Activated CD4-positive, alpha-beta T cell treated with anti-CD3 and anti-CD28 coated beads for 4 hours (primary cell): Measurements from ENCODE around the gene REEP6.
"Not testable (repeated sequence)": the region's sequence is repeated elsewhere in the genome, so short reads cannot be mapped to it uniquely, and the experiment has no call there.

Experiments used
- DNase-seq, 2 donors: peaks; one replicate each; pipeline ENCODE4 v3.0.0-alpha.2; 2020

Gene REEP6

DNA sequence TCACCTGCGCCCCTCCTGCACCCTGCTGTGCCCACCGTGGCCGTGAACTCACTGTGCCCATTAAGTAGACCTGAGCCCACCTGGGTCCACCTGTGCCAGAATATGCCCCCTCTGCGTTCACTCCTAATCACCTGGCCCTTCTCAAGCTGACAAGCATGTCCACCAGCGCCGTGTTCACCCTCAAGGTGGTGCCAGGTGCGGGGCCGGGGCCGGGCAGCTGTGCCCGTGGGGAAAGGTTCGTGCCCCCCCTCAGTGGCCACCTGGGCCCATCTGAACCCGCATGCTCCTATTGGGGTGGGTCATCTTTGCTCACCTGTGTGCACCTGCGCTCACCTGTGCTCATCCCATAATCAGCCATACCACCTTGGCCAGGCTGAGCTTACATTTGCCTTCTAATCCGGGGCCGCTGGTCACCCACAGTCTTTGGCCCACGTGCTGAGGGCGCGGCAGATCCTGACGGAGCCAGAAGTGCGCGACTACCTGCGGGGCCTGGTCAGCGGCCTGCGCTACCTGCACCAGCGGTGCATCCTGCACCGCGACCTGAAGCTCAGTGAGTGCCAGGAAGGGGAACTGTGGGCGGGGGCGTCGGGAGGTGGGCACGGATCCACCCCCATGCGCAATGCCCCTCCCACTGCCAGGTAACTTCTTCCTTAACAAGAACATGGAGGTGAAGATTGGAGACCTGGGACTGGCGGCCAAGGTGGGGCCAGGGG is 35.2 kb downstream of the REEP6 start:
- no peak for DNase-seq

- no peak for DNase-seq
These were observed 36.1 kb downstream of the REEP6 start for GRCh38 chr19:1526979-1527649.

DNA sequence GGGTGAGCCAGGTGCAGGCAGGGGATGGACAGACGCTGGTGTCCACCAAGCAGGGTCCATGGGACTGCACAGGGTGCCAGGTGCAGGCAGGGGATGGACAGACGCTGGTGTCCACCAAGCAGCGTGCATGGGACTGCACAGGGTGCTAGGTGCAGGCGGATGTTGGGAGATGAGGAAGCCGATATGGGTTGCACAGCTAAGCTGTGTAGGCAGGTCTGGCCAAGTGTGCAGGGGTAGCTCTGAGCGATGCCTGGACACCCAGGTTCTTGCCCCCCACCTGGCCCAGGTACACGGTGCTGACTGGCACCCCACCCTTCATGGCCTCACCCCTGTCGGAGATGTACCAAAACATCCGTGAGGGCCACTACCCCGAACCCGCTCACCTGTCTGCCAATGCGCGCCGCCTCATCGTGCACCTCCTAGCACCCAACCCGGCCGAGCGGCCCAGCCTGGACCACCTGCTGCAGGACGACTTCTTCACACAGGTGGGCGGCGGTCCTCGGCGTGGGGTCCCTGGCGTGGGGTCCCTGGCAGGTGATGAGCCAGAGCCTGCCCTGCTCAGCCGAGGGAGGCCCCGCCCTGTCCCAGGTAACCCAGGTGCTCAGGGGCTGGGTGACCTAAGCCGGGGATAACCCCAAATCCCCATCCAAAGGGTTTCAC is 36.8 kb downstream of the REEP6 start:
- DNase-seq: no peak

- DNase-seq: no peak
These were observed 37.8 kb downstream of the REEP6 start for GRCh38 chr19:1528596-1529429.

- no peak for DNase-seq
These were observed 38.4 kb downstream of the REEP6 start for GRCh38 chr19:1529430-1529816.

DNA sequence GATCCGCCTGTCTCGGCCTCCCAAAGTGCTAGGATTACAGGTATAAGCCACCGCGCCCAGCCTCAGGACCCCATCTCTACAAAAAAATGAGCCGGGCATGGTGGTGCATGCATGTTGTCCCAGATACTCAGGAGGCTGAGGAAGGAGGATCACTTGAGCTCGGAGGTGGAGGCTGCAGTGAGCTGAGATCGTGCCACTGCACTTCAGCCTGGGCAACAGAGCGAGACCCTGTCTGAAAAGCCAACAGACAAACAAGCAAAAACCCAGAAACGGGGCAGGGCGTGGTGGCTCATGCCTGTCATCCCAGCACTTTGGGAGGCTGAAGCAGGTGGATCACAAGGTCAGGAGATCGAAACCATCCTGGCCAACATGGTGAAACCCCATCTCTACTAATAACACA is 39.9 kb downstream of the REEP6 start:
- DNase-seq: not testable (repeated sequence)

DNA sequence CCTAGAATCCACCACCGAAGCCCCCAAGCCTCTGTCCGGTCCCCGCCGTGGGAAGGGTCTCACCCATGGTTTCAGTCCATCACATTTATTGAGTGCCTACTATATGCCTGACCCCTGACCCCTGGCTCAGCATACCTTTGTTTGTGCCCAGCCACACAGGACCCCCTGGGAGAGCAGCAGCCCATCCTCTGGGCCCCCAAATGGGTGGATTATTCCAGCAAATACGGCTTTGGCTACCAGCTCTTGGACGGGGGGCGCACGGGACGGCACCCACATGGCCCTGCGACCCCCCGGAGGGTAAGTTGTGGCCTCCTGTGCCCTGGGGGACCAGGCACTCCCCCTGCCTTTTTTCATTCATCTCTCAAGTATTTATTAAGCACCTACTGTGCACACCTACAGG is 40.6 kb downstream of the REEP6 start:
- no peak for DNase-seq

- no peak for DNase-seq
These were observed 41.0 kb downstream of the REEP6 start for GRCh38 chr19:1532003-1532402.

DNA sequence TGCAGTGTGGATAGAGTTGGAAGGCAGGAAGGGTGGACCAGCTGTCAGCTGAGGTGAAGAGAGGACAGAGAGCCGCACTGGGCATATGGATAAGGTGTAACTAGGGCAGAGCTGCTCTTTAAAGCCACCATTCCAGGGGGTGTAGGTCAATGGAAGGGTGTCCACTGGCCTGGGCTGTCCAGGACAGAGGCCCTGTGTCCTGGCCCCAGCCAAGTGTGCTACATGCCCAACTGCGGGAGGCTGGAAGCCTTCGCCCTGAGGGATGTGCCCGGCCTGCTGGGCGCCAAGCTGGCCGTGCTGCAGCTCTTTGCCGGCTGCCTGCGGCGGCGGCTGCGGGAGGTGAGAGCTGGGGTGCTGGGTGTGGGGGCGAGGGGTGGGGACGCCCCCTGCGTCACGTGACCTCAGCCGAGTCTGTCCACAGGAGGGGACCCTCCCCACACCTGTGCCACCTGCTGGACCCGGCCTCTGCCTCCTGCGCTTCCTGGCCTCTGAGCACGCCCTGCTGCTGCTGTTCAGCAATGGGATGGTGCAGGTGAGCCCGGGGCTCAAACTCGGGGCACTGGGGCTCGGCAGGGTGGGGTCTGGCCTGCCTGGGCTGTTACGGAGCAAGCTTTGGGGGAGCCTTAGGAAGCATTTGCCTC is 42.6 kb downstream of the REEP6 start:
- no peak for DNase-seq

- DNase-seq: no peak
These were observed 44.0 kb downstream of the REEP6 start for GRCh38 chr19:1534972-1535371.

DNA sequence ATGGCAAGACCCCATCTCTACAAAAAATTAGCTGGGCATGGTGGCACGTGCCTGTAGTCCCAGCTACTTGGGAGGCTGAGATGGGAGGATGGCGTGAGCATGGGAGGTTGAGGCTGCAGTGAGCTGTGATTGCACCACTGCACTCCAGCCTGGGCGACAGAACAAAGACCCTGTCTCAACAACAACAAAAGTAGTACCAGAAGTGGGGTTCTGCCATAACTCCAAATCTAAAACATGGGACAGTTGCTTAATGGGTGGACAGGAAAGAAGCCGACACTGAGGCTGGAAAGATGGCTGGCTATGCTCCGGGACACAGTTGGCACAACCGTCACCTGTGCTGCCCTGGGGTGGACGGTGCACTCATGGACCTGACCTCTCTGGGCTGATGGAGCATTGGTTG is 44.7 kb downstream of the REEP6 start:
- not testable (repeated sequence) for DNase-seq

DNA sequence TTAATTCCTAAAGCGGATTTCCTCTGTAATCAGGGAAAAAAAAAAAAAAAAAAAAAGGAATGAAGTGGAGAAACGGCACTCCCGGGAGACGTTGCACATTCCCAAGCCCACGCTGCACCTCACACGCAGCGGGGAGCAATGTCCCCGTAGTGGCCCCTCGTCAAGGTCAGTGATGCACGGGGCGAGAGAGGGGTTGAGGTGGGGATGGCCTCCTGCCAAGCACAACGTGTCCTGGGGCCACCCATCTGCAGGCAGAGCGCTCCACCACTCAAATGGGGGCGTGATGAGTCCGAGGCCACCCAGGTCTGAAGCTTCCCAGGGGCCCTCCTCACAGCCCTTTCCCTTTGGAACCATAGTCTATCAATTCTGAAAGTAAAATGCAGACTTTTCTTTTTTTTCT is 48.0 kb downstream of the REEP6 start:
- no peak for DNase-seq

DNA sequence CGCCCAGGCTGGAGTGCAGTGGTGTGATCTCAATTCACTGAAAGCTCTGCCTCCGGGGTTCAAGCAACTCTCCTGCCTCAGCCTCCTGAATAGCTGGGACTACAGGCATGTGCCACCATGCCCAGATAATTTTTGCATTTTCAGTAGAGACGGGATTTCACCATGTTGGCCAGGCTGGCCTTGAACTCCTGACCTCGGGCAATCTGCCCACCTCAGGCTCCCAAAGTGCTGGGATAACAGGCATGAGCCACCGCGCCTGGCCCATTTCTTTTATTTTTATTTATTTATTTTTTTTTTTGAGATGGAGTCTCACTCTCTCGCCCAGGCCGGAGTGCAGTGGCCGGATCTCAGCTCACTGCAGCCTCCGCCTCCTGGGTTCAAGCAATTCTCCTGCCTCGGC is 48.8 kb downstream of the REEP6 start:
- not testable (repeated sequence) for DNase-seq

DNA sequence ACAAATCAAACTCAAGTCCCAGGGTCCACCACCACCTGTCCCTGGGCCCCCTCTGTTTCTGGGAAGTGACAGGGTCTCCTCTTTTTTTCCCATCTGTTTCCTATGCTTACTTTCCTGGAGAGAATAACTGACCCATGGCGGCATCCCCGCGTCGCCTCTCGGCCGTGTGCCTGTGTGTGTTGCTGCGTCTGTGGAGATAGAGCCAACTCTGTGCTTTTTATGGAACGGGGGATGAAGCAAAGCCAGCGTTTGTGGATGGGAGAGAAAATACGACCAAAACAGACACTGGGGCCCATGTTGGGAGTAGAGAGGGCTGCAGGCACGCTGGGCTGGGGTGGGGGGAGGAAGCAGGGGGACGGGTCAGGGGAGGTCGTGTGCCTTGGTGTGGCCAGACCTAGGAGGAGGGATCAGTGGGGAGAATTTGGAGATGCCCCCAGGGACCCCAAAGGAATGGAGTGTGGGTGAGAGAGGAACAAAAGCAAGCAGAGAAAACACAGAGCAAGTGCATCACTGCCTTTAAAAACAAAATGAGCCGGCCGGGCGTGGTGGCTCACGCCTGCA is 49.5 kb downstream of the REEP6 start:
- no peak for DNase-seq
